WTC11 (cell line): ENCODE results near the gene LIMCH1.

Source experiments
- CREB1 ChIP-seq: sonication (generic); formaldehyde crosslinking; IDR thresholded peaks from 2 replicates; pipeline ENCODE4 v1.8.0; 2023; ENCODE audit warnings: mild to moderate bottlenecking, missing genetic modification reagents
- CREM ChIP-seq: sonication (generic); formaldehyde crosslinking; IDR thresholded peaks from 2 replicates; pipeline ENCODE4 v1.8.1; 2022; ENCODE audit warnings: mild to moderate bottlenecking, missing genetic modification reagents, moderate library complexity
- CTCF ChIP-seq: fragments of 200-600 bp; IDR thresholded peaks from 2 replicates; pipeline ENCODE4 v1.8.0; 2022; ENCODE audit warnings: antibody characterized with exemption
- ETV6 ChIP-seq: sonication (generic); formaldehyde crosslinking; IDR thresholded peaks from 2 replicates; pipeline ENCODE4 v1.8.1; 2022; ENCODE audit warnings: mild to moderate bottlenecking, missing genetic modification reagents
- FOXP4 ChIP-seq: sonication (generic); formaldehyde crosslinking; IDR thresholded peaks from 2 replicates; pipeline ENCODE4 v1.8.0; 2022; ENCODE audit warnings: mild to moderate bottlenecking, missing genetic modification reagents
- HMGXB4 ChIP-seq: sonication (generic); formaldehyde crosslinking; IDR thresholded peaks from 2 replicates; pipeline ENCODE4 v1.8.1; 2023; ENCODE audit warnings: mild to moderate bottlenecking, moderate library complexity, missing genetic modification reagents
- MAX ChIP-seq: sonication (generic); formaldehyde crosslinking; IDR thresholded peaks from 2 replicates; pipeline ENCODE4 v1.8.0; 2022; ENCODE audit warnings: mild to moderate bottlenecking, missing genetic modification reagents
- MLX ChIP-seq: sonication (generic); formaldehyde crosslinking; IDR thresholded peaks from 2 replicates; pipeline ENCODE4 v1.8.1; 2023; ENCODE audit warnings: mild to moderate bottlenecking, missing genetic modification reagents, moderate library complexity
- NR3C1 ChIP-seq: sonication (generic); formaldehyde crosslinking; conservative IDR thresholded peaks from 2 replicates; pipeline ENCODE4 v1.8.1; 2023; ENCODE audit warnings: low read depth, mild to moderate bottlenecking, missing genetic modification reagents
- ZNF138 ChIP-seq: sonication (generic); formaldehyde crosslinking; conservative IDR thresholded peaks from 2 replicates; pipeline ENCODE4 v1.8.1; 2022; ENCODE audit warnings: mild to moderate bottlenecking, moderate library complexity, missing genetic modification reagents
- ZNF317 ChIP-seq: sonication (generic); formaldehyde crosslinking; IDR thresholded peaks from 2 replicates; pipeline ENCODE4 v1.8.1; 2023; ENCODE audit warnings: low read depth, mild to moderate bottlenecking, moderate library complexity, missing genetic modification reagents, borderline replicate concordance
- ZNF512 ChIP-seq: sonication (generic); formaldehyde crosslinking; IDR thresholded peaks from 2 replicates; pipeline ENCODE4 v1.8.1; 2022; ENCODE audit warnings: missing genetic modification reagents, borderline replicate concordance

- no peak for TF ChIP-seq CTCF
- no peak for TF ChIP-seq FOXP4 (CRISPR knock-in tag)
- TF ChIP-seq CREM = no peak
- TF ChIP-seq MAX (CRISPR knock-in tag) = no peak
- no peak for TF ChIP-seq NR3C1
- no peak for TF ChIP-seq ZNF512
- no peak for TF ChIP-seq HMGXB4
- TF ChIP-seq MLX = no peak
- TF ChIP-seq CREB1 (CRISPR knock-in tag) = no peak
- no peak for TF ChIP-seq ZNF317 (CRISPR knock-in tag)
- TF ChIP-seq ZNF138 (CRISPR knock-in tag) = no peak
- no peak for TF ChIP-seq ETV6 (CRISPR knock-in tag)
Measured at GRCh38 chr4:41601025-41601424, 63.1 kb downstream of the LIMCH1 start.
